Head of caudate nucleus (tissue), 42 donors: ENCODE measurements around the gene SLC4A2.
"Not testable (repeated sequence)": the region's sequence is repeated elsewhere in the genome, so short reads cannot be mapped to it uniquely, and the experiment has no call there.

ENCODE experiments used
- DNase-seq, 42 donors: peaks; one replicate each; pipeline versions ENCODE4 v3.0.0 to v3.0.0-alpha.2; 2020 to 2021; ENCODE audit warnings: mixed read lengths in 7 of 42
- intact Hi-C: fragments of 100-400 bp; cut with DNase I; formaldehyde crosslinking; loops from one replicate; pipeline ENCODE4 v1.15.0; 2022

The SLC4A2 gene, protein sequence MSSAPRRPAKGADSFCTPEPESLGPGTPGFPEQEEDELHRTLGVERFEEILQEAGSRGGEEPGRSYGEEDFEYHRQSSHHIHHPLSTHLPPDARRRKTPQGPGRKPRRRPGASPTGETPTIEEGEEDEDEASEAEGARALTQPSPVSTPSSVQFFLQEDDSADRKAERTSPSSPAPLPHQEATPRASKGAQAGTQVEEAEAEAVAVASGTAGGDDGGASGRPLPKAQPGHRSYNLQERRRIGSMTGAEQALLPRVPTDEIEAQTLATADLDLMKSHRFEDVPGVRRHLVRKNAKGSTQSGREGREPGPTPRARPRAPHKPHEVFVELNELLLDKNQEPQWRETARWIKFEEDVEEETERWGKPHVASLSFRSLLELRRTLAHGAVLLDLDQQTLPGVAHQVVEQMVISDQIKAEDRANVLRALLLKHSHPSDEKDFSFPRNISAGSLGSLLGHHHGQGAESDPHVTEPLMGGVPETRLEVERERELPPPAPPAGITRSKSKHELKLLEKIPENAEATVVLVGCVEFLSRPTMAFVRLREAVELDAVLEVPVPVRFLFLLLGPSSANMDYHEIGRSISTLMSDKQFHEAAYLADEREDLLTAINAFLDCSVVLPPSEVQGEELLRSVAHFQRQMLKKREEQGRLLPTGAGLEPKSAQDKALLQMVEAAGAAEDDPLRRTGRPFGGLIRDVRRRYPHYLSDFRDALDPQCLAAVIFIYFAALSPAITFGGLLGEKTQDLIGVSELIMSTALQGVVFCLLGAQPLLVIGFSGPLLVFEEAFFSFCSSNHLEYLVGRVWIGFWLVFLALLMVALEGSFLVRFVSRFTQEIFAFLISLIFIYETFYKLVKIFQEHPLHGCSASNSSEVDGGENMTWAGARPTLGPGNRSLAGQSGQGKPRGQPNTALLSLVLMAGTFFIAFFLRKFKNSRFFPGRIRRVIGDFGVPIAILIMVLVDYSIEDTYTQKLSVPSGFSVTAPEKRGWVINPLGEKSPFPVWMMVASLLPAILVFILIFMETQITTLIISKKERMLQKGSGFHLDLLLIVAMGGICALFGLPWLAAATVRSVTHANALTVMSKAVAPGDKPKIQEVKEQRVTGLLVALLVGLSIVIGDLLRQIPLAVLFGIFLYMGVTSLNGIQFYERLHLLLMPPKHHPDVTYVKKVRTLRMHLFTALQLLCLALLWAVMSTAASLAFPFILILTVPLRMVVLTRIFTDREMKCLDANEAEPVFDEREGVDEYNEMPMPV

GRCh38 chr7:151059367-151060112, at the start of gene SLC4A2:
Gene SLC4A2 (plus strand): TSS chr7:151059589. CDS start chr7:151061988, 2,399 bp downstream.
- DNase-seq, result peak; percentile 60 to 92 (median 85)
- intact Hi-C loops, result loop anchor here (2.0 kb wide), 1 partner anchor 21 kb away; the partner anchor contains the start of gene FASTK

GRCh38 chr7:151010037-151010306, 49.4 kb upstream of the SLC4A2 start:
- intact Hi-C loops, result no loop called here
- no peak for DNase-seq

DNA sequence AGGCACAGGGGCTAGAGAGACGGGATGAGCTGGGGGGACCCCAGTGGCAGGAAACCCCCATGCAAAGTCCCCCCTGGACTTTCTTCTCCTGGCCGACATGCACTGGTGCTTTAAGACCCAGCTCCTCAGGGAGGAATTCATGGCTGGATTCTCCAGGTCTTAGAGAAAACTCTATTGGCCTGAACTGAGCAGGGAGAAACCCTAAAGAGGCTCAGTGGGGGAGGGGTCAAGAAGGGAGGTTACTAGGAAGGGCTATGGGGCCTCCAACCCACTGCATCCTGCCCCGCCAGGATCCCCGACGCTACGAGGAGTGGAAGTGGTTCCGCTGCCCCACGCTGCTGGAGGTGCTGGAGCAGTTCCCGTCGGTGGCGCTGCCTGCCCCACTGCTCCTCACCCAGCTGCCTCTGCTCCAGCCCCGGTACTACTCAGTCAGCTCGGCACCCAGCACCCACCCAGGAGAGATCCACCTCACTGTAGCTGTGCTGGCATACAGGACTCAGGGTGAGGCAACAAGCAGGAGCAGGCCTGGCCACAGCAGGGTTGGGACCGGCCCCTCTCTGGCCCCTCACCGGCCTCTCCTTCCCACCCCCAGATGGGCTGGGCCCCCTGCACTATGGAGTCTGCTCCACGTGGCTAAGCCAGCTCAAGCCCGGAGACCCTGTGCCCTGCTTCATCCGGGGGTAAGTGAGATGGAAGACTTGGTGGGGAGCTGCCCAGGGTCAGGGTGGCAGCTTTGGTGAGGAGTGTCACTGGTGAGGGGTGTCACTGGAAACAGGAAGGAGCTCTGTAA, 48.9 kb upstream of the SLC4A2 start:
- peak in 1 of 42 donors; percentile 41 for DNase-seq
- intact Hi-C loops, result no loop called here

DNA sequence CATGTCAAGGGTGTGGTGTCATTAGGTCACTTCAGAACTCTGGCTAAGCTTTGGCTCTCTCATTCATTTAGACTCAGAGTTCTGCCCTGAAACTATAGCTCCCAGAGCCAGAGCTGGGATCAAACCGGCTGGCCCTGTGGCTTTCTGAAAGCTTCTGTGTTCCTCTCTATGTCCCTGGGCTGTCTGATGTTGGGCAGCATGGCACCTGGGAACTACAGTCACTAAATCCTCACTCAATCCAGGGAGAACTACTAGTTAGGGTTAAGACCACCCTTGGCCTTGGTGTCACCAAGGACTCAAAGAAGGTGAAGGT, 48.3 kb upstream of the SLC4A2 start:
- intact Hi-C loops, result no loop called here
- DNase-seq, result no peak

DNA sequence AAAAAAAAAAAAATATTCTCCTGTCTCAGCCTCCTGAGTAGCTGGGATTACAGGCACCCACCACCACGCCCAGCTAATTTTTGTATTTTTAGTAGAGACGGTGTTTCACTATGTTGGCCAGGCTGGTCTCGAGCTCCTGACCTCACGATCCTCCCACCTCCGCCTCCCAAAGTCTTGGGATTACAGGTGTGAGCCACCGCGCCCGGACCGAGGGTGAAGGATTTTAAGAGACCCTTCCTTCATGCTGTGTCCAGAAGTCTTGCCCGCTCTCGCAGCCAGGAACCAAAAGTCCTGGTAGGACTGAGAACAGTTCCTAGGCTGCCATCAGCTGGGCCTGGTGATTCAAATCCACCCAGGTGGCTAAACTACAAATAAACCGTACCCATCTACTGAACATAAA, 47.8 kb upstream of the SLC4A2 start:
- intact Hi-C loops, DNase-seq: not testable (repeated sequence)

- DNase-seq, result no peak
- intact Hi-C loops, result no loop called here
Measured at GRCh38 chr7:151012031-151012692, 47.2 kb upstream of the SLC4A2 start.

DNA sequence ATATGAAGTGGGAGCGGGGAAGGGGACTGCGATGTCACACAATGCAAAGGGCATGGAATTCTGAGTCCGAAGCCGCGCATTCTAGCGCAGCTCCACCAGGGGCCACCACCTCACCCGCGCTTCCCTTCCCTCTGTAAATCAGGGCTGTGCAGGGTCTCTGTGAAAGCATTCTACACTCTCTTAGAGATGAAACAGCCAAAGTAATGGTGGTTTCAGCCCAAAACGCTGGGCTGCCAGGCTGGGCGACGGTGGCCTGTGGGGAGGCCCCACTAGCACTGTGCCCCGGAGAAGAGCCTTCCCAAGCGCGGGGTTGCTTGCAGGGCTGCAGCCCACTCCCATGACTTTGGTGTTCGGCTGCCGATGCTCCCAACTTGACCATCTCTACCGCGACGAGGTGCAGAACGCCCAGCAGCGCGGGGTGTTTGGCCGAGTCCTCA, 46.5 kb upstream of the SLC4A2 start:
- DNase-seq, result peak in 8 of 42 donors; percentile 26 to 63 (median 40)
- intact Hi-C loops, result no loop called here

- no peak for DNase-seq
- intact Hi-C loops, result no loop called here
Measured at GRCh38 chr7:151013356-151013732, 46.0 kb upstream of the SLC4A2 start.

GRCh38 chr7:151013733-151014497, 45.5 kb upstream of the SLC4A2 start:
- DNase-seq, result peak; percentile 63 to 93 (median 81)
- intact Hi-C loops, result no loop called here

GRCh38 chr7:151014950-151015349, 44.4 kb upstream of the SLC4A2 start:
- no peak for DNase-seq
- intact Hi-C loops, result no loop called here

DNA sequence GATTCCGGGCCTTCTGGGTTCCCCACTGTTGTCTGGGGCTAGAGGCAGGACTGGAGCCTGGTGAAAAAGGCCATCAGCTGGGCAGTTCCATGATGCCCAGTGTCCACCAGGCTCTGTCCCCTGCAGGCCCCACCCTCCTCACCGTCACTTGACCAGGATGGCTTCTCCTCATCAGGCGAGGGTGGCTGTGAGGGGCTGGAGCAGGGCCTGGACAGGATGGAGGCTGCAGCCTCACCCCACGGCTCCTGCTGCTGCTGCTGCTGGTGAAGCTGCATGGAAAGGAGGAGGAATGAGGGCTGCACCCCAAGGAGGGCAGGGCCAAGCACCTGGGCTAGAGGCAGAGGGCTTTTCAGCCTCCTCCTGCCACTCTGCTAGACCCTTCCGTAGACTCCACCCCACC, 43.4 kb upstream of the SLC4A2 start:
- intact Hi-C loops, result no loop called here

GRCh38 chr7:151016505-151016904, 42.9 kb upstream of the SLC4A2 start:
- intact Hi-C loops, result no loop called here

More for the DNA sequence above, 43.4 kb upstream of the SLC4A2 start:
- no peak for DNase-seq

GRCh38 chr7:151016942-151017341, 42.4 kb upstream of the SLC4A2 start:
- no peak for DNase-seq
- intact Hi-C loops, result no loop called here

More at GRCh38 chr7:151016505-151016904, 42.9 kb upstream of the SLC4A2 start:
- no peak for DNase-seq

DNA sequence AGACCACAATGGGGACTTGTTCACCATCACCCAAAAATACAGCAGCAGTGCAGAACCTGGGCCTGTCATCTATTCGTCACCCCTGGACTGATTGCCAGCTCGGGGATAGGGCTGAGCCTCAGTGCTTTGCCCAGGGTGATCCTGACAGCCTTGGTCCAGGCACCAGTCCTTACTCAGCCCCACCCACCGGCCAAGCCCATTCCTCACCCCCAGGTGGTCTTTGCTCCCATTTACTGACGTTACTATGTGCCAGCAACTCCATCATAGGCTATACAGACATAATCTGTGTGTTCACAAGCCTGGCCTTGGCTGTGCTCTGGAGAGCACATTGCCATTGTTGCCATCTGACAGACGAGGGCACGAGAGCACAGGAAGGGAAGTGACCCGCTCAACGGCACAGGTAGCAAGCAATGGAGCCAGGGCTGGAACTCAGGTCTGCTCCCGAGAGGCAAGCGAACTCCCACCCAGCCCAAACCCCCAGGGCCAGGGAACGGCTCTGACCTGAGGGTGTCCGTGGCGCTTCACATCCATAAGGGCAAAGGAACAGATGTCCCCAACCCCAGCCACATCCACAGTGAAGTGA, 41.9 kb upstream of the SLC4A2 start:
- DNase-seq, result no peak
- intact Hi-C loops, result no loop called here

- peak; percentile 36 to 88 (median 76) for DNase-seq
- intact Hi-C loops, result no loop called here
Measured at GRCh38 chr7:151017953-151018420, 41.4 kb upstream of the SLC4A2 start.

DNA sequence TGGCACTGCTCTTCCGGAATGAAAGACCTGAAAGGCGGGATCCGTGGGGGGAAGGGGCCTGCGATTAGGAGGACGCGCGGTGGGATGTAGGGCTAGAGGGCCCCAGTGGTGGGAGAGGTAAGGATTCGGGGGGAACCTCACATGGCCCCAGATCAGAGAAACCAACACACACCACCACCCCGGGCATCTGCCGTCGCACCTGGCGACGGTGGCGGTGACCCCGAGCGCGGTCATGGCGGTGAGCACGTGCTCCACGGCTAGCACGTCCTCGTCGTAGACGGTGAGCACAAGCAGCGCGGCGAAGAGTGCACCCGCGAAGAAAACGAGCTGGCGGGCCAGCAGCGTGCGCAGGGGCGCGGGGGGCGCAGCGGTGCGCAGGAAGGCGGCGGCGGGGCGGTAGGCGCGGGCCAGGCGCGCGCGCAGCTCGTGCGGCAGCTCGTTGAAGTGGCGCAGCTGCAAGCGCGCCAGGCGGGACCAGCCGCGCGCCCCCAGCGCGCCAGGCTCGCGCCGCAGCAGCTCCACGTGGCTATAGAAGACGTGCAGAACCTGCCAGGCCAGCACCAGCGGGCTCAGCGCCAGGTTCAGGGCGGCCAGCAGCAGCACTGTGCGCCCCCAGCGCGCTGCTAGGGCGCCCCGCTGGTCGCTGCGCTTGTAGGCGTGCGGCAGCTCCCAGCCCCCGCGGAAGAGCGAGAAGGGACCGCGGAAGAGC, 40.8 kb upstream of the SLC4A2 start:
- DNase-seq, result peak in 25 of 42 donors; percentile 20 to 62 (median 40)
- intact Hi-C loops, result no loop called here
